UCSD-AML1 (cell line): ENCODE data around the gene CLCNKB.
A peak's percentile ranks its signal among the peaks of the same experiment; 100 is the strongest.
"Not testable (repeated sequence)": the region's sequence is repeated elsewhere in the genome, so short reads cannot be mapped to it uniquely, and the experiment has no call there.

ENCODE experiments used
- DNase-seq: peaks from one replicate; lab custom pipeline; 2025; ENCODE audit not compliant: unreplicated experiment; lab: John Stamatoyannopoulos, UW

Gene CLCNKB

GRCh38 chr1:16056521-16056912 is 12.9 kb downstream of the CLCNKB start:
- DNase-seq: not testable (repeated sequence)

DNA sequence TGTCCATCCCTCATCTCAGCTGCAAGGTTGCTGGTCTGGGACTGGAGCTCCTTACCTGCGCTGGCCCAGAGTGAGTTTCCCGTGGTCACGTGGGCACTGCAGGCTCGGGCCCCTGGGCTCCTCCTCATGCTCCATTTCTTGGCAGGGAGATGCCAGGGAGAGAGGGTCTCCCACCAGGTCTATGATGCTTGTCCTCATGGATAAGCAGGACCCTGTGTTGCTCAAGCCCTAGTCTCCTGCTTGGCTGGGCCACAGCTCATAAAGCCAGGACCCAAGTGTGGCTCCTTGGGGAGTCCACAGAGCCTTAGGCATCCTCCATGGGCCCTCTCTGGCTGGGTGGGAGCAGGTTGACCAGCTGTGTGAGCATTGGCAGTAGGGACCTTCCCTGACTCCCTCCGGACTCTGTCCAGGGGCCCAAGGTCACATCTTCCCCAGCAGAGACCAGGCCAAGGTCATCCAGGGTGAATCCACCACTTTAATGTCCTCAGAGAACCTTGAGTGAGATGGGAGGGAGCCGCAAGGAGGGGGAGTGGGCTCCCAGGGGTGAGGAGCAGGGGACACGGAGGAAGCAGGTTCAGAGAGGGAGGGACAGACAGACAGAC is 13.8 kb downstream of the CLCNKB start:
- DNase-seq: not testable (repeated sequence)

GRCh38 chr1:16058394-16059120 is 15.0 kb downstream of the CLCNKB start:
- DNase-seq: not testable (repeated sequence)

- no peak for DNase-seq
These were observed 17.7 kb downstream of the CLCNKB start for GRCh38 chr1:16061266-16061665.

DNA sequence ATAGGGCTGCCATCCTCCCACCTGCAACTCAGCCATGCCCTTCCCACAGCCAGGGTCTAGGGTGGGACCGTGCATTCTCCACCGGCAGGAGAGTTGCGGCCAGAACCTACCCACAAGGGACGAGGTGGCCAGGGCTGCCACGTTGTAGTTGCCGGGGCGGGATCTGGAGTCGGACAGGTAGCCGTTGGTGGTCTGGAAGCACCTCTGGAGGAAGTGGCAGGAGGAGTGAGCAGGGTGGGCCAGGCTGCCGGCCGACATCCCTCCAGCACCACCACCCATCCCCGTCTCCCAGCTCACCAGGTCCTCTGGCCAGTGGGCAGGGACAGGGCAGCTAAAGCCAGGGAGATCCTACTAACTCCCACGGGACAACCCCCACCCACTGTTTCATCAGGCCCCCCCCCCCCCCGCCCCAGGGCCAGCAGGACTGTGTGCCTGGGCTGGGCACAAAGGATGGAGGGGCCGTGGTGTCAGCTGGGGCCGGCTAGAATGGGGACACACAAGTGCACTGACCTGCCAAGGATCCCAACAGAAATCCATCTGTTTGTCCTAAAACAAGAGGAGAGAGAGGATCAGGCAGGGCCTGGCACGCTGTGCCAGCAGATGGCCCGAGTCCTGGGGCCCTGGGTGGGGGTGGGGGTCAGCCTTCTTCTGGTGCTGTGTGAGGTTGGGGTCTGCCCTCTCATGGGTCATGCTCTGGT is 18.6 kb downstream of the CLCNKB start:
- not testable (repeated sequence) for DNase-seq

GRCh38 chr1:16062687-16063075 is 19.1 kb downstream of the CLCNKB start:
- DNase-seq: not testable (repeated sequence)

DNA sequence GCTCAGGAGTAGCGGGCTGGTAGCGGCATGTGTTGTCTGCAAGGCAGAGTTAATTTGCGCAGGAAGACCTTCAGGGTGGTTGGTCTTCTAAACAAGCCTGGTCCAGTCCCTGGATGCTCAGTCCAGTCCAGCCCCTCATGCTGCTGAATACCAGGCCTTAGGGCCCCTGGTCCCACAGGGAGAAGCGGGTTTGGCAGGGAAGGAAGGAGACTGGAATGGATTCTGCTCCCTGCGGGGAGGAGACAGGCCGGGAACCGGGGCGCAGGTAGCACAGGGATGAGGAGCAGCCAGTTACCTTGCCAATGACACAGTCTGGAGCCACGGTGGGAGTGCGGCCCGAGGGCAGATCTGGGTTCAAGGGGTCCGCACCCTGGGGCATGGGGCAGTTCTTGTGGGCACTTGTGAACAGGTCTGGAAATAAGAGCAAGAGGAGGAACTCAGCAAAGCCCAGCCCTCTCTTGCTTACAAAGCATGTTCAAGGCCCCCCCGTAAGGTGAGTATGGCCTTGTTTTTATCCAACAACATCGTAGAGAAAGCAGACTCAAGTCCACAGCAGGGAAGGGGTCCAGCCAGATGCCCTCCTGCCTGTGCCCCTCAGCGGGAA is 19.7 kb downstream of the CLCNKB start:
- no peak for DNase-seq

DNA sequence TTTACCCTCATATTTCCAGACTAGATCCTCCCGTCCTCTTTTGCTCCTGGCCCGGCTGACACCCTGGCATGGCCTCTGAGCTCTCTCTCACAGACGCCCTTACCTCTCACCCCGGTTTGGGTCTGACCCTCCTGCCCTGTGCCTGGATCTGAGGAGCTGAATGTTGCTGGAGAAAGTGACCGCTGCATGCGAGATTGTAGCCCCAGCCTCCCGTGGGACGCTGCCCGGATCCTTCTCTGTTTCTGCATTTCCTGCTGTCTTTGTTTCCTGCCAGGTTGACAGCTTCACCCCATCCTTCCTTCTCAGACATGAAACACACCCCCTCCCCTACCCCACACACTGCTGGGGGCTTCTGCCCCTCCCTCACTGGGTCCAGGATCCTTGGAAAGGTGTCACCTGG is 20.3 kb downstream of the CLCNKB start:
- DNase-seq: no peak

DNA sequence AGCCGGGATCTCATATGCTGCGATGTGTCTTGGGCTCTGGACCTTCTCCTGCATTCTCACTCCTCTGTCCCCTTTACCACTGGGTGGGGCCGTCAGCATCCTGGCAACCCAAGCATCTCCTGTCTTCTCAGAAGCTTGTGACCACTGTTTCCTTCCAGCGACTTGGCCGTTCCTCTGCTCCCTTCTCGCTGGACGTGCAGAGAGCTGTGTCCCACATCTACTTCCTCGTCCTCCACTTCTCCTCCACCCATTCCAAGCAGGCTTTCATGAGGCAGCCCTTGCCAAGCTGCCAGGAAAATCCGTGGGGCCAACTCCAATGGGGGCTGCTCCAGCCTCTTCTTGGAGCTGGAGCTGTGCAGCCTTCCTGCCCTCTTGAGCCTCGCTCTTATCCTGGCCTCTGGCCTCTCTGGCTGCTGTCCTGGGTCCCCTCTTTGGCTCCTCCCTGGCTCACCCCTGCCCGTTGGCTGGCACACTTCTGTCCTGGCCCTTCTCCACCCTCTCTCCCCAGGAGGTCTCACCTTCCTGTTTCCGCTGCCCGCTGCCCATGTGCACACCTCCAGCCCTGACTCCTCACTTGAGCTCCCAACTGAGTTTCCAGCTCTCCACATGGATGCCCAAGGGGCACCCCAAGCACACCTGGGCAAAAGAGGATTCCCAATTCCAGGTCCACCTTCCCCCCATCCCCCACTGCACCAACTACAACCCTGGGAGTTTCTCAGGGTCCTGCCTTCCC is 21.1 kb downstream of the CLCNKB start:
- peak; percentile 25 for DNase-seq

DNA sequence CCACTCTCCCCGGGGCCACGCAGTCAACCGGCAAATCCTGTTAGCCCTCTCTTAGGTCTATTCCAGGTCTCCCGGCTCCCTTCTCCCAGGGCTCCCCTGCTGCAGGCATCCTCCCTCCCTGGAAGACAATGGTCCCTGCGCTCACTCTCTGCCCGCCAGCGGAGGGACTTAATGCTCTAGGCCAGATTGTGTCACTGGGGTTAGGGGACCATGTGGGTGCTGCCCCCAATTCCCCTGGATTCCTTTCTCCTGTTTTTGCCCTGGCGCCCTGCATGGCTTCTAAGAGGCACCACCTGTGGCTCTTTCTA is 21.6 kb downstream of the CLCNKB start:
- no peak for DNase-seq

DNA sequence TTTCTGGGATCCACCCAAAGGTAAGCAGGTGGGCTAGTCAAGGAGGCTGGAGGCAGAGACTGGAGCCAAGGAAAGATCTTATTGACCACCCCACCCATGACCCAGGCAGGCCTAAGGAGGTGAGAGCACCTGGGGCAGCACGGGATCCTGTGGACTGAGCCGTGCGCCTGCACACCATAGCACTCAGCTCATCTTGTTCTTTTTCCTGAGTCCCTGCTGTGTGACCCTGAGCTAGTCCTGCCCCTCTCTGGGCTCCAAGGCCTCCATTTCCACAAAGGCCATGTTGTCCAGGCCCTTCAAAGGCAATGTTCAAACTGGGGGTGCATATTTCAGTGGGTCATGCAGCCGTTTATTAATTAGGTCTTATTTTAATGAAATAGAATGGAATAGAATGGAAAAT is 22.7 kb downstream of the CLCNKB start:
- DNase-seq: no peak

DNA sequence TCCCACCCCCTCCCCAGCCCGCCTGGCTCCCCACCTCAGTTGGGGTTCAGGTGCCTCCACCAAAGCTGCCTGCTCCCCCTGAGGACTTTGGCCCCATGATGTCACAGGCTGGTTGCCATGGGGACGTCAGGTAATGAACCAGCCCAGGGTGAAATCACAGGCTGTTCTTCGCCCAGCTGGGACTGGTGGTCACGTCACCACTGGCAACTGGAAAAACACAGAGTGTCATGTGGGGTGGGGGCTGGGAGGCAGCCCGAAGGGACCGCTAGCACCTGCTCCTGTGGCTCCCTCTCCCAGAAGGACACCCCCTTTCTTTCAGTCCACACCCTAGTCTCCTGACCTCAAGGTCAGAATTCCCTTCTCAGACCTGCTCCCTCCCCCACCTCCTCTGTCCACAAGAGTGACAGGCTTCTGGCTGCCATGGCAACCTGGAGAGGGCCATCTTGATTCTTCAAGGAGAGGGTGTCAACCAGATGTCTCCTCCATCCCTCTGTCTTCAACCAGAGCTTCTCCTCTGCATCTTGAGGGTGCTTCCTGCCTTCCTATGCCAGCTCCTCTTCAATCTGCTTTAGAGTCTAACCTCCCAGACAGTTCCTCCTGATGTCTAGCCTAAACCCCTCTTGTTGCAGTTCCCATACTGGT is 23.7 kb downstream of the CLCNKB start:
- no peak for DNase-seq

DNA sequence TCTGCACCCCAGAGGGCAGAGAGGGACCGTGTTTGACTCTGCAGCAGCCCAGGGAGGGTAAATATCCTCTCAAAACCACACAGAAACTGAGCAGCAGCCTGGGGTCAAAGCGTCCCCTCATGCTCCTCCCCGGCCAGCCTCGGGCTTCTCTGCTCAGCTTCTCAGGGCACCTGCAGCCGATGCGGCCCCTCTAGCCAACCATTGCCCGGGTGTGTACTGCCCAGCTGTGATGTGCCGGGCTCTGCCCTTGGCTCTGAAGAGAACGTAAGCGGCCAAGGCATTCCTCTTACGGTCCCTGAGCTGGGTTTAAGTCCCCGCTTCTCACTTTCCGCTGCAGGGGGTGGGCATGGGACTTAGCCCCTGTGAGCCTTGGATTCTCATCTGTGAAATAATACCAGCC is 24.4 kb downstream of the CLCNKB start:
- no peak for DNase-seq

GRCh38 chr1:16068356-16069270 is 25.0 kb downstream of the CLCNKB start:
- DNase-seq: no peak

DNA sequence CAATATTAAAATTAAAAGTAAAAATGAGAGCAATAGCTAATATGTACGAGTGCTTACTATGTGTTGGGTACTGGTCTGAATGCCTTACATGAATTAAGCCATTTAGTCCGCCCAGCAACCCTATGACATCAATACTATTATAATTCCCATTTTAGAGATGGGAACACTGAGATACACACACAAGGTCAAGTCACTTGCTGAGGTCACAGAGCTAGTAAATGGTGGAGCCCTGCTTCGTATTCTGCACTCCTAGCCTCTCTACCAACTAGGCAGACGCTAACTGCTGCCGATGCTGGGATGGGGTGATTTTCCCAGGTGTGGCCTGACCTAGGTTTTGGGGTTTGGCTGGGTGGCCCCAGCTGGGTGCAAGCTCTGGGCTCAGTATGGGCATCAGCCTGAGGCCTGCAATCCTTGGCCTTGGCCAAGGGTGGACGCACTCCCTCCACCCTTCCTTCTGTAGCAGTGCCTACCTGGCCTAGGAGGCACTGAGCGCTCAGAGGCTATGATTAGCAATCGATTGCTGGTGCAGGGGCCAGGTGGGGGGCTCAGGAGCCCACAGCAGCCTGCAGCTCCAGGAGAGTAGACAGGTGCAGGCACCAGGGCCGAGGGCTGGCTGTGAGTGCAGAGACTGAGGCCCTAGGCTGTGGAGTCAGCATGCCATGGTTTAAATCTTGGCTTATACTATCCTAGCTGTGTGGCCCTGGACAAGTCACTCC is 27.2 kb downstream of the CLCNKB start:
- DNase-seq: no peak

- no peak for DNase-seq
These were observed 28.0 kb downstream of the CLCNKB start for GRCh38 chr1:16071614-16072013.

DNA sequence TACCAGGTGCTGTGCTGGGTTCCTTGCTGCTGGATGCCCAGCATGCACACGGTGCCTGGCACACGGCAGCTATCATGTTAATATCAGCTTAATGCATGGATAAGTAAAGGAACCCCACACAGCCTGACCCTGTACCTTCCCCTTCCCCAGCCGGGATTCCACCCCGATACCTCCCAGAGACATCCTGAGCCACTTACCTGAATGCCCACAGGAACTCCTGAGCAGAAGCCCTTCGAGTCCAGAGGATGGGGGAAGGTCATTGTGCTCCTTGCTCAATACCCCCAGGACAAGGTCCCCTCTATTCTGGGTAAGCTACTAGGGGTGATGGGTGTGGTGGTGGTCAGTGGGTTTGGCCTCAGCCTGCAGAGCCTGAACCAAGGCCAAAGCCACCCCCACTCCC is 28.5 kb downstream of the CLCNKB start:
- no peak for DNase-seq

GRCh38 chr1:16072616-16073484 is 29.3 kb downstream of the CLCNKB start:
- DNase-seq: no peak
